OCI-LY1 (cell line): ENCODE results near the gene FUOM.

Experiments used
- H2AFZ ChIP-seq: fragments of 200-600 bp; sonication (generic), shearing (Covaris generic); 2 replicates; pipeline ENCODE4 v1.6.0; 2014; ENCODE audit warnings: antibody characterized with exemption, mild to moderate bottlenecking, low read length
- H3F3A ChIP-seq: fragments of 200-600 bp; sonication (generic), shearing (Covaris generic); 2 replicates; pipeline ENCODE4 v1.6.0; 2014; ENCODE audit warnings: mild to moderate bottlenecking, antibody characterized with exemption, low read length, moderate library complexity; ENCODE audit not compliant: insufficient read depth
- H3K27ac ChIP-seq: fragments of 200-600 bp; sonication (generic); 2 replicates; pipeline ENCODE4 v1.5.1; 2014; ENCODE audit warnings: low read length, mixed run types, mild to moderate bottlenecking, low read depth; ENCODE audit not compliant: poor library complexity, severe bottlenecking
- H3K27me3 ChIP-seq: fragments of 200-600 bp; sonication (generic); 2 replicates; pipeline ENCODE4 v1.6.0; 2014; ENCODE audit warnings: antibody characterized with exemption, mild to moderate bottlenecking, low read length, moderate library complexity; ENCODE audit not compliant: insufficient read depth
- H3K36me3 ChIP-seq: fragments of 200-600 bp; sonication (generic); 2 replicates; pipeline ENCODE4 v1.6.1; 2014; ENCODE audit warnings: mild to moderate bottlenecking, antibody characterized with exemption, low read length, moderate library complexity, mixed read lengths; ENCODE audit not compliant: insufficient read depth
- H3K4me1 ChIP-seq: fragments of 200-600 bp; sonication (generic); 2 replicates; pipeline ENCODE4 v1.5.1; 2014; ENCODE audit warnings: mild to moderate bottlenecking, low read length, moderate library complexity; ENCODE audit not compliant: insufficient read depth, severe bottlenecking
- H3K4me2 ChIP-seq: fragments of 200-600 bp; sonication (generic), shearing (Covaris generic); 2 replicates; pipeline ENCODE4 v1.6.1; 2014; ENCODE audit warnings: low read length
- H3K4me3 ChIP-seq: fragments of 200-600 bp; sonication (generic); 2 replicates; pipeline ENCODE4 v1.5.1; 2014; ENCODE audit warnings: low read length, low read depth, mild to moderate bottlenecking, mixed read lengths; ENCODE audit not compliant: poor library complexity, severe bottlenecking
- H3K79me2 ChIP-seq: fragments of 200-600 bp; shearing (Covaris generic); 2 replicates; pipeline ENCODE4 v1.6.1; 2016; ENCODE audit warnings: mixed run types, low read length, mixed read lengths; ENCODE audit not compliant: insufficient read depth
- H3K9ac ChIP-seq: fragments of 200-600 bp; sonication (generic), shearing (Covaris generic); 2 replicates; pipeline ENCODE4 v1.6.1; 2014; ENCODE audit warnings: mild to moderate bottlenecking, low read length, mixed read lengths
- H3K9me2 ChIP-seq: fragments of 200-600 bp; sonication (generic), shearing (Covaris generic); 2 replicates; pipeline ENCODE4 v1.6.1; 2014; ENCODE audit warnings: low read depth, mild to moderate bottlenecking, low read length, mixed read lengths
- H3K9me3 ChIP-seq: fragments of 200-600 bp; shearing (Covaris generic); 2 replicates; pipeline ENCODE4 v1.6.1; 2014; ENCODE audit warnings: low read length, mixed read lengths
- H4K20me1 ChIP-seq: fragments of 200-600 bp; sonication (generic), shearing (Covaris generic); 2 replicates; pipeline ENCODE4 v1.6.0; 2016; ENCODE audit warnings: mild to moderate bottlenecking, low read length; ENCODE audit not compliant: insufficient read depth
- CTCF ChIP-seq: fragments of 200-600 bp; sonication (generic), shearing (Covaris generic); IDR thresholded peaks from 2 replicates; pipeline ENCODE4 v1.5.1; 2017; ENCODE audit warnings: mild to moderate bottlenecking, antibody characterized with exemption, low read length, moderate library complexity, mixed read lengths
- EZH2 ChIP-seq: fragments of 200-600 bp; sonication (generic), shearing (Covaris generic); IDR thresholded peaks from 2 replicates; pipeline ENCODE4 v1.8.0; 2017; ENCODE audit warnings: borderline replicate concordance, mixed run types, mild to moderate bottlenecking, antibody characterized with exemption, low read length, moderate library complexity, mixed read lengths

FUOM gene

GRCh38 chr10:133356549-133357284 lies 1.1 kb downstream of the FUOM start:
- H4K20me1 ChIP-seq, result no peaks in the 10 kb centered on the region
- peak overlapping the region; percentile 63 for H3K4me3 ChIP-seq
- no peaks in the 10 kb centered on the region for H3F3A ChIP-seq
- H3K4me2 ChIP-seq, result peak overlapping the region; percentile 73
- H3K36me3 ChIP-seq, result no peaks in the 10 kb centered on the region
- H3K9me2 ChIP-seq, result no peaks in the 10 kb centered on the region
- H3K27me3 ChIP-seq, result no peaks in the 10 kb centered on the region
- no peaks in the 10 kb centered on the region for H3K79me2 ChIP-seq
- H3K4me1 ChIP-seq, result peaks cover 7% of the 10 kb centered on the region
- no peak overlapping the region for H3K27ac ChIP-seq
- H3K9ac ChIP-seq, result peak overlapping the region; percentile 51
- no peak overlapping the region for H2AFZ ChIP-seq
- TF ChIP-seq CTCF (no peak), EZH2 (no peak)
- no peaks in the 10 kb centered on the region for H3K9me3 ChIP-seq

GRCh38 chr10:133355991-133356390 lies 1.8 kb downstream of the FUOM start:
- H3K4me2 ChIP-seq, result no peak overlapping the region
- H4K20me1 ChIP-seq, result no peaks in the 10 kb centered on the region
- no peak overlapping the region for H3K9ac ChIP-seq

GRCh38 chr10:133355266-133355665 lies 2.6 kb downstream of the FUOM start:
- TF ChIP-seq EZH2 (no peak), CTCF (no peak)
- no peaks in the 10 kb centered on the region for H3K9me3 ChIP-seq
- no peak overlapping the region for H3K9ac ChIP-seq
- peaks cover 4% of the 10 kb centered on the region; the same call in 1 of the 2 replicates for H3K27me3 ChIP-seq
- no peak overlapping the region for H2AFZ ChIP-seq
- no peaks in the 10 kb centered on the region for H3K9me2 ChIP-seq
- no peaks in the 10 kb centered on the region for H3K79me2 ChIP-seq
- H3K4me2 ChIP-seq, result no peak overlapping the region
- no peak overlapping the region for H3K4me3 ChIP-seq
- H3K4me1 ChIP-seq, result peaks cover 7% of the 10 kb centered on the region
- H4K20me1 ChIP-seq, result no peaks in the 10 kb centered on the region
- no peaks in the 10 kb centered on the region for H3F3A ChIP-seq
- no peak overlapping the region for H3K27ac ChIP-seq
- no peaks in the 10 kb centered on the region for H3K36me3 ChIP-seq

More at GRCh38 chr10:133355991-133356390, 1.8 kb downstream of the FUOM start:
- Histone ChIP-seq H3K4me3 (no peak overlapping the region), H3K4me1 (peaks cover 7% of the 10 kb centered on the region), H3K27me3 (no peaks in the 10 kb centered on the region), H3K9me3 (no peaks in the 10 kb centered on the region), H3K9me2 (no peaks in the 10 kb centered on the region), H3K27ac (no peak overlapping the region), H3F3A (no peaks in the 10 kb centered on the region), H3K79me2 (no peaks in the 10 kb centered on the region), H3K36me3 (no peaks in the 10 kb centered on the region), H2AFZ (no peak overlapping the region)
- TF ChIP-seq CTCF (no peak), EZH2 (no peak)
